GM21529 (cell line): ENCODE data around the gene SGSH.
"Not testable (repeated sequence)": the region's sequence is repeated elsewhere in the genome, so short reads cannot be mapped to it uniquely, and the experiment has no call there.

Experiments used
- ATAC-seq: cut with Tn5 transposase; IDR thresholded peaks from one replicate; pipeline ENCODE4 v1.9.1; 2021; ENCODE audit not compliant: unreplicated experiment

The SGSH gene

DNA sequence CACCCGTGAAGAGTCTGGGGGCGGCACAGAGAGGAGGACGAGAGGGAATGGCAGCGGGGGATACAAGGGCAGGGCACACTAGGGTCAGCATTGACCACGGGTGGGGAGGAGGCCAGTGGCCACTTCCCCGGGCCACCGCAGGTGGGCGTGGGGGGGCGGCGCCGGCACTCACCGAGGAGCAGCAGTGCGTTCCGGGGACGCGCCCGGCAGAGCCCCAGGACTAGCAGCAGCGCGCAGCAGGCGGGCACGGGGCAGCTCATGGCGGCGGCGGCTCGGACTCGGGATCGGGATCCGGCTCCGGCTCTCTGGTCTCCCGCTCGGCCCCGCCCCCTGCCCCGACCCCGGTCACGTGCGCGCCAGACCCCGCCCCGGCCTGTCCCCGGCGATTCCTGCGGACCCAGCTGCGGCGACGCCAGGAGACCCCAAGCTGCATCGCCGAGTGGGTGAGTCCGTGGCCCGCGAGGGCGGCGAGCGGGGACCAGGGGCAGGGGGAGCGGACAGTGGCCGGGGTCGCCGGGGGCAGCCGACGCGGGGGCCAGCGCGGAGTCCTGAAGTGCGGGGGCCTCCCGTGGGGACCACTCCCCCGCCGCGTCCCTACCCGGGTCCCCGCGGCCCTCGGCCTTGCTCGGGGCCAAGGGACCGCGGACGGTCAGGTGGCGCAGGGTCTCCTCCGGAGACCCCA, at the start of gene SGSH, which contains the start of gene SLC26A11:
Gene SGSH, minus strand, starts transcription at position 280 of the 682 bp plus-strand sequence. Its CDS starts 20 bp downstream, at position 260.
Gene SLC26A11, plus strand, starts transcription at position 374 of the 682 bp plus-strand sequence. CDS start 1,134 bp downstream, outside the sequence.
- ATAC-seq = peak; percentile 34

DNA sequence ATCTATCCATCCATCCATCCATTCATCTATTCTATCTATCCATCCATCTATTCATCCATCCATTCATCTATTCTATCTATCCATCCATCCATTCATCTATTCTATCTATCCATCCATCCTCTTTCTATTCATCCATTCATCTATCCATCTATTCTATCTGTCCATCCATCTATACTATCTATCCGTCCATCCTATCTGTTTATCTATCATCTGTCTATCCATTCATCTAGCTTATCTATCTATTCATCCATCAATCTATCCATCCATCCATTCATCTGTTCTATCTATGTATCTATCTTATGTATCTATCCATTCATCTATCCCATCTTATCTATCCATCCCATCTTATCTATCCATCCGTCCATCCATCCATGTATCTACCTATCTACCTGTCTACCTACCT, 49.3 kb upstream of the SGSH start:
- no peak for ATAC-seq

DNA sequence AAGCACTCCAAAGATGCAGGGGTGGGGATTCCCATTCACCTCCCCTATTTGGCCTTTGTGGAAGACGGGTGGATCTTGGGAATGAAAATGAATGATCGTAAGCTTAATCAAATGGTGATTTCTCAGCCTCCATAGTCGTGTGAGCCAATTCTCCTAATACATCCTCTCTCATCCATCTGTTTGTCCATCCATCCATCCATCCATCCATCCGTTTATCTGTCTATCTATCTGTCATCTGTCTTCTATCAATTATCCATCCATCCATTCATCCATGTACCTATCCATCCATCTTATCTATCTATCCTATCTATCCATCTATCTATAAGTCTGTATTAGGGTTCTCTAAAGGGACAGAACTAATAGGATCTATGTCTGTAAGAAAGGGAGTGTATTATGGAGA, 48.3 kb upstream of the SGSH start:
- ATAC-seq = no peak

DNA sequence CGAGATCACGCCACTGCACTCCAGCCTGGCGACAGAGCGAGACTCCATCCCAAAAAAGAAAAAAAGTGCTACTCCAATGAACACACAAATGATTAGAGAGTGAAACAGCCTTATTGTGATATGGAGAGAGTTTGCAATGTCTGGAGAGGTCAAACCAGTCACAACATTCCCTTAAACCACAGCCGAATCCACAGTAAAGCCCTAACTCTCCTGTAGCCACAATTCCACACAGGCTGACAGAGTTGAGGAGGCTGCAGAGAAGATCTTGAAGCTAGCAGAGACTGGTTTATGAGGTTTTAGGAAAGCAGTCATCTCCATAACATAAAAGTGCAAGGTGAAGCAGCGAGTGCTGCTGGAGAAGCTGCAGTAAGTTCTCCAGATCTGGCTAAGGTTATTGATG, 47.3 kb upstream of the SGSH start:
- no peak for ATAC-seq

DNA sequence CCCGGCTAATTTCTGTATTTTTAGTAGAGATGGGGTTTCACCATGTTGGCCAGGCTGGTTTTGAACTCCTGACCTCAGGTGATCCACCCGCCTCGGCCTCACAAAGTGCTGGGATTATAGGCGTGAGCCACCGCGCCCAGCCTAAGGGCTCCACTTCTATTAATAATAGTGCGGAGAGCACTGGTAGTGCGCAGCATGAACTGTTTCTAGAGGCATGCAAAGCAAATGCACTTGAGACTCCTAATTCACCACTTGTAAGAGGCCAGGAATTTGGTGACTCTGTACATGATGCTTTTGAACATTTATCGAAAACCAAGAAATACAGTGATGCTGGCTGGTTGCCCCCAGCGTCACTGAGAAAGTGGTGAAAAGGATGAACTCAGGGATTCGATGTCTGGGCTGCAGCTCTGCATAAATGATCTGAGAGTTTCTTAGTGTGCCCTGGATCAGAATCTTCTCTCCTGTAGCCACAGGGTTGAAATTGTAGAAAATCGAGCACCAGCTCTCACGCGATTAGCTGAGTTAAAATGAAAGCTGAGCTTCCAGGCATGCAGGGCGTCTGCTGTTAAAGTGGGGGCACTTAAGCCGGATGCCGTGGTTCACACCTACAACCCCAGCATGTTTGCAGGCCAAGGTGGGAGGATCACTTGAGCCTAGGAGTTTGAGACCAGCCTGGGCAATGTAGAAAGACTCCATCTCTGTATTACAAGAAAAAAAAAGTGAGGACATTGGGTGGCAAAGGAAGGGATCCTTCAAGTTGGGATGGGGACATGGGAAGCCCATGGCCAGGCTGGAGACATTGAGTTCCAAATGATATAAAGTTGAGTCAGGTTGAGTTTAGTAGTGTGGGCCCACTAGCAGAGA, 45.3 kb upstream of the SGSH start:
- no peak for ATAC-seq

DNA sequence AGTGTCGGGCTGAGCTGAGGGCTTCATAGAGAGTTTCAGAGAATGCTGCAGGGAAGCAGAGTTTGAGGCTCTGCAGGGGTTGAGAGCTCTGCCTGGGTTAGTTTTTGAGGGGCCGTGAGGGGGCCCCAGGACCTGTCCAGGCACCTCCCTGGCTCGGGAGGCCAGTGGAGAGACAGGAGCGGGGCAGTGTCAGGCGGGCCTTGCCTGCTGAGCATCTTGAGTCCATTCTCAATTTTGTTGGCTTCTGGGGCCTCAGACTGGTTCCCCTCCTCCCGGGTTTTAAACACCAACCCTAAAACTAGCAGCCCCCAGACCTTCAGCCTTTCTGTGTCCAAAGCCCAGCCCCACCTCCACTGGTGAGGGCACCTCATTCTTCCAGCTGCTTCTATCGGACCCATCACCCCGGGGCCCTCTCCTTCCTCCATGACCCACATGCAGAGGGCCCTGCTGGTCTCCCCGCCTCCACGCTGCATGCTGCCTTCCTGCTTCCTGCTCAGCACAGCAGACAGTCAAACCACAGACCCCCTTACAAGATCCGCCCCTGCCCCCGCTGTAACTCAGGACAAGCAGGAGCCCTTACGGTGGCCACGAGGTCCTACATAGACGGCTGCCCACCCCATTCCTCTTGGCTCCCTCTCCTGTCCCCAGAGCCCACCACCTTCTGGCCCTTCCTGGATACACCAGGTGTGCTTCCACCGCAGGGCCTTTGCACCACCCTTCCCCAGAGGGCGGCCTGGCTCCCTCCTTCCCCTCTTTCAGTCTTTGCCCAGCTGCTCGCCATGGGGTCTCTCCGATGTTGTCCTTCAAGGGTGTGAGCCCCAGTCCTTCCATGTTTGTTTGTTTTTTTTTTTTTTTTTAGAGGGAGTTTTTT, 44.3 kb upstream of the SGSH start:
- no peak for ATAC-seq

DNA sequence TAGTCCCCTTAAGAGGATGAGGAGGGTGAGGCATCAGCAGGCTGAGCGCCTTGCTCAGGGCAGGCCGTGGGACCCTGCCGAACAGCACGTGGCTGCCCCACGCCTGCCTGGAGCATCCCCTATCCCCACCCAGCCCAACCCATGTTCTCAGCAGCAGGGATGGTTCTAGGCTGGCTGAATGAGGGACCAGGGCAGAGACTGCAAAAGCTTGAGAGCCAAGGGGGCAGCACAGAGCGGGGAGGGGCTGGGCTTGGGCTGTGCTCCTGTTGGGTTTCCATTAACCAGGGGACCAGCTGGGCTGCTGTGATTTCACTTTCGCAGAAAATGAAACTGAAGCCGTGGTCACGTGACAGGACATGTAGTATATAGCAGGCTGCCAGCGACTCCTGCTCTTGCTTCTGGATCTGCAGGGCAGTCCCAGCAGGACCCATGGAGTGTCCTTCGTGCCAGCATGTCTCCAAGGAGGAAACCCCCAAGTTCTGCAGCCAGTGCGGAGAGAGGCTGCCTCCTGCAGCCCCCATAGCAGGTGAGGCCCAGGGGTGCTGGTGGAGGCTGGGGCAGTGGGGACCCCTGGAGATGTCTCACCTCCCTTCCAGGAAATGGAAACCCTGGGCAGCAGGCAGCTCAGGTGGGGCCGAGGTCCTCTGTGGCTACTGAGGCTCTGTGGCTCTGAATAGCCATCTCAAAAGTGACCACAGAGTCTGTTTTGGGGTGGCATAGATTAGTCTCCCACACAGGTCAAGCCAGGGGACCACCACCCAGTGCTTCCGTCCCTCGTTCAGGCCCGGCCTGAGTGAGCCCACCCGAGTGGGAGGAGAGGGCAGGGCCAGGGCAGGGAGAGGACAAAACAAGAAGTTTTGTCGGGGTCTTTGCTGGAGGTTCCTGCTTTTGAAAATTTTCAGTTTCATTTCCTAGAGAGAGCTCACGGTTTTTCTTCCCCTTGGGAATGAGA, 43.4 kb upstream of the SGSH start:
- ATAC-seq = peak; percentile 42

DNA sequence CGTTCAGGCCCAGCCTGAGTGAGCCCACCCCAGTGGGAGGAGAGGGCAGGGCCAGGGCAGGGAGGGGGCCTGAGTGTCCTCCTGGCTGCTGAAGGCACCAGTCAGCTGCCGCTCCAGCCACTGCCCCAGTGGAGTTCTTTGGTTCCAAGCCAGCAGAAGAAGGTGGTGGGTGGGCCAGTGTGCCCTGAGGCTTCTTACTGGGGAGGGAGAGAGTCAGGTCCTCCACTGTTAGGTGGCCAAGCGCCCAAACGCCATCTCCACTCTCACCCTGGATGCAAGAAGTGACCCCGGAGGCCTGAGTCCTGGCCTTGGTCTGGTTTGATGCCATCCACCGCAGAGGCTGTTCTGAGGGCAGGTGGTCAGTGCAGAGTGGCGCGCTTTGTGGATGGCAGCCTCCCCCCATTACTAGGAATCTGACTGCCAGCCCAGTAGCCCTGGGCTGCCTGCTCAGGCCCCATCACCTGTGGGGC, 42.7 kb upstream of the SGSH start:
- ATAC-seq = no peak

DNA sequence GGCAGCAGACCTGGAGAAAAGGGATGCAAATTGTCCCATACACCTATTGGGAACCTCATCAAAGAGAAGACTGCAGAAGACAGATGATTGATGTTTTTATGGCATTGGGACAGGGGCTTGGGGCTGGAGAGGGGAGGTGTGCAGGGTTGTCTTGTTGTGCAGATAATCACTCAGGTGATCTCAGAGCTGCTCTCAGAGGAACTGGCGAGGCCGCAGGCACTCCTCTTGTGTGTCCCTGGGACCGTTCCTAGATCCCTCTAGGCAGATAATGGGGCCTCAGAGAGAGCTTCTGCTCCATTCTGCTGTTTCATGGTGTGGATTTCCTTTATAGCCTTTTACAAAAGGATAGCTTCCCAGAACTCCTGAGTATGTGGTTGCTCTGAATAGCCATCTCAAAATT, 42.2 kb upstream of the SGSH start:
- ATAC-seq = no peak

DNA sequence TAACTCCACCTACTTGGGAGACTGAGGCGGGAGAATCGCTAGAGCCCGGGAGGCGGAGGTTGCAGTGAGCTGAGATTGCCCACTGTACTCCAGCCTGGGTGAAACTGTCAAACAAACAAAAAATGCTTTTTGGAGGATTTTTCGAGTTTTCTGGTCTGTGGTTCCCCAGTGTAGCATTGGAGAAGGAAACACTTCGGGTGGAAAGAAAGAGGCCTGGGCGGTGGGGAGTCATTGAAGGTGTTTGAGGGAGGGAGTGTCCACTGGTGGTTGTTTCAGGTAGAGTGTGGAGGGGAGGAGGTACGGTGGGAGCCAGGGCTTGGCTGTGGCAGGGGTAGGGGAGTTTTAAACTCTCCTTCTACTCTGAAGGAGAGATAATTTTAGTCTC, 41.8 kb upstream of the SGSH start:
- no peak for ATAC-seq

DNA sequence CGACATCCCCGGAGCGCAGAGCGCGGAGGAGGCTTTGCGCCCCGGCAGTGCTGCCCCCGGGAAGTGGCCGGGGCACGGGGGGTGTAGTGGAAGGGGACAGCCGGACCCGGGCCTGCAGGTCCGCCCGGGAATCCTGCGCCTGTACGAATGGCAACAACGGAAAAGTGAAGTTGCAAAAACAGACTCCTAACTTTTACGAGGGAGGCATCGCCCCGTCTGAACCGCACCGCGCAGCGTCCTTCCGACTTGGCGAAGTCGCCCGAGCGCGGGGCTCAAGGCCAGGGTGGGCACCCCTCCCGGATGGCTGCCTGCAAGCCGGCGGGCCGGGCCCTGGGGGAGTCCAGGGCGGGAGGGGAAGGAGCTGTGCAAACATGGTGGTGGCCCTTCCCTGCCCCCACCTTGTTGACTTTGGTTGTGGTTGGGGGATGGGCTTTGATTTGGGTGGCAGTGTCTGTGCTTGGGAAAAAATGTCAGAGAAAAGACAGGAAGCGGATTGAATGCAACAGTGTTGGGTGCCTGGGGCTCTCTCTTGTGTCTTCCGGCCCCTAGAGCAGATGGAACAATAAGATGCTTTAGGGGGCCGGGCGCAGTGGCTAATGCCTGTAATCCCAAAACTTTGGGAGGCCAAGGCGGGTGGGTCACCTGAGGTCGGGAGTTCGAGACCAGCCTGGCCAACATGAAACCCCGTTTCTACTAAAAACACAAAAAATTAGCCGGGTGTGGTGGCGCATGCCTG, 41.2 kb upstream of the SGSH start:
- no peak for ATAC-seq

DNA sequence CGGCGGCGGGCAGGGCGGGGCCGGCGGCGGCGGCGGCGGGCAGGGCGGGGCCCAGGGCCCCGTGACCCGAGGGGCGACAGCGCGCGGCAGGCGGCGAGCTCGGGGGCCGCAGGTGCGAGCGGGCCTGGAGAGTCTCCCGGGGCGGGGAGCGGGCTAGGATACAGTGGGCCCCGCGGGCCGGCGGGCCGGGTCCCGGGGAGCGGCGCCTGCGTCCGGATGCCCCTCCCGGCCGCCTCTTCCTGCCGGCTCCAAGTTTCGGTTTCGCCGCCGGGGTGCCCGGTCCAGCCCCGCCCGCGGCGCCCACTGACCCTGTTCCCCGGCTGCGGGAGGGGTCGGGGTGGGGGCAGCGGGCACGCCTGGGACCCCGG, 40.6 kb upstream of the SGSH start, which contains the start of gene RNF213:
Gene RNF213, plus strand, starts transcription at position 62 of the 368 bp plus-strand sequence. CDS start 2,830 bp downstream, outside the sequence.
- no peak for ATAC-seq

DNA sequence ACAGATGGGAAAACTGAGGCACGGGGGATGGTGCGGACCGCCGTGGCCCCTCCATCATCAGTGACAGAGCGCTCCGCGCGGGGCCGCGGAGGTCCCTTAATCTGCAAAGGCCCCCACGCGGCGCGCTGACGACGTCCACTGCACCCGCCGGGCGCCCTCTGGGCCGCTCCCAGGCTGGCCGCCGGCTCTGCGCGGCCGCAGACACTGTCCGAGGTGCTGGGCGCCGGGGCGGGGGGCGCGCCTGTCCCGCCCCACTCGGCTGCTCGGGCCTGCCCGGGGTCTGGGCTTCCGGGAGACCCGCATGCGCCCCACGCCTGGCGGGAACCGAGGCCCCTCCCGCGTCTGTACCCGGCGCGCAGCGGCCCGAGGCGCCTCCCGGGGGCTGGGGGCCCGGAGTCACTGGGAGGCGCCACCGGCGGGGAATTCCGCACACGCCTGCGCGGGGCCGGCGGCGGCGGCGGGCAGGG, 40.0 kb upstream of the SGSH start:
- ATAC-seq = no peak

DNA sequence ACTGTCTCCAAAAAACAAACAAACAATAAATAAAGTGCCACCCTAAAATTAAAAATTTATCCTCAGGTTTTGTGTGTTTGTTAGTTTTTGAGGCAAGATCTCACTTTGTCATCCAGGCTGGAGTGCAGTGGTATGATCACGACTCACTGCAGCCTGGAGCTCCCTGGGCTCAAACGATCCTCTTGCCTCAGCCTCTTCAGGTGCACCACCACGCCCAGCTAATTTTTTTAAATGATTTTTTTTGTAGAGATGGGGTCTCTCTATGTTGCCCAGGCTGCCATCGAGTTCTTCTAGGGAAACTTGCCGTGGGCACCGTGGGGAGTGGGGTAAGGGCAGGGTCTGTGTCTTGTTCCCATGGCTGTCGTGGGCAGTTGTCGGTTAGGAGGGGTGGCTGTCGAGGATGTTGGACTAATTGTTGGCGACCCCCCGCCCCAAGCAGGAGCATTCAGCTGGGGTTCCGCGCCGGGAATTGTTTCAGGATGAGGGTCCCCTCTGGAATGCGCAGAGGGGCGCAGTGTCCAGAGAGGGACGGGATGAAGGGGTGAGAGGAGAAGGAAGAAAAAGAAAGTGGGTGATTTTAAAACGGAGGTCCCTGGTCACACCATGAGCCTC, 39.4 kb upstream of the SGSH start:
- ATAC-seq = no peak

DNA sequence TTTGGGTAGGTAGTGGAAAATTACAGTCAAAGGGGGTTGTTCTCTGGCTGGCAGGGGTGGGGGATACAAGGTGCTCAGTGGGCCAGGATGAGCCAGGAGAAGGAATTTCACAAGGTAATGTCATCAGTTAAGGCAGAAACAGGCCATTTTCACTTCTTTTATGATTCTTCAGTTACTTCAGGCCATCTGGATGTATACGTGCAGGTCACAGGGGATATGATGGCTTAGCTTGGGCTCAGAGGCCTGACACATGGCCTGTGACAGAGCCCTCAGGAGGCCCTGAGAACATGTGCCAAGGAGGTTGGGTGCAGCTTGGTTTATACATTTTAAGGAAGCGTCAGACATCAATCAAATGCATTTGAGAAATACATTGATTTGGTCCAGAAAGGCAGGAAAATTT, 38.2 kb upstream of the SGSH start:
- not testable (repeated sequence) for ATAC-seq

DNA sequence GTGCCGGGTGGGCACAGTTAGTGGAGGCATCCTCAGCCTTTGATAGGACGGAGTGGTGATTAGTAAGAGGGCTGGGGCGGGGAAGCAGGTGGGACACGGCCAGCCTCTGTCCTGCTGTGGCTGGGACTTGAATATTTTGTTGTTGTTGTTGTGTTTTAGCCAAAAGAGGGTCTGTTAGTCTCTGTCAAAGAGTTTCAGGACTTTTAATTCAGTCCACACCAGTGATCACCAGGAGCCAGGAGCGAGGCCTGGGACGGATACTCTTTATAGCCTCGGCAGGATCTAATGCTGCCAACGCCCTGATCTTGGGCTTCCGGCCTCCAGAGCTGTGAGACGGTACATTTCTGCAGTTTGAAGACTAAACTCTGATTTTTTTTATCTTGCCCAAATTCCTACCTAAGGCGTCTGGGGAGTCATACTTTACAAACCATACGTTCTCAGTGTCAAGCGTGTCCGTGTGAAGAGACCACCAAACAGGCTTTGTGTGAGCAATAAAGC, 37.6 kb upstream of the SGSH start:
- no peak for ATAC-seq

DNA sequence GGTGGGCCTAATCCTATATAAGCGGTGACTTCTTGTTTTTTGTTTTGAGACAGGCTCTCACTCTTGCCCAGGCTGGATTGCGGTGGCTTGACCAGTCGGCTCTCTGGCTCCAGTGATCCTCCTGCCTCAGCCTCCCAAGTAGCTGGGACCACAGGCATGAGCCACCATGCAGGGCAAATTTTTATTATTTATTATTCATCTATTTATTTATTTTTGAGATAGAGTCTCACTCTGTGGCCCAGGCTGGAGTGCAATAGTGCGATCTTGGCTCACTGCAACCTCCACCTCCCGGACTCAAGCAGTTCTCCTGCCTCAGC, 35.9 kb upstream of the SGSH start:
- ATAC-seq = no peak

DNA sequence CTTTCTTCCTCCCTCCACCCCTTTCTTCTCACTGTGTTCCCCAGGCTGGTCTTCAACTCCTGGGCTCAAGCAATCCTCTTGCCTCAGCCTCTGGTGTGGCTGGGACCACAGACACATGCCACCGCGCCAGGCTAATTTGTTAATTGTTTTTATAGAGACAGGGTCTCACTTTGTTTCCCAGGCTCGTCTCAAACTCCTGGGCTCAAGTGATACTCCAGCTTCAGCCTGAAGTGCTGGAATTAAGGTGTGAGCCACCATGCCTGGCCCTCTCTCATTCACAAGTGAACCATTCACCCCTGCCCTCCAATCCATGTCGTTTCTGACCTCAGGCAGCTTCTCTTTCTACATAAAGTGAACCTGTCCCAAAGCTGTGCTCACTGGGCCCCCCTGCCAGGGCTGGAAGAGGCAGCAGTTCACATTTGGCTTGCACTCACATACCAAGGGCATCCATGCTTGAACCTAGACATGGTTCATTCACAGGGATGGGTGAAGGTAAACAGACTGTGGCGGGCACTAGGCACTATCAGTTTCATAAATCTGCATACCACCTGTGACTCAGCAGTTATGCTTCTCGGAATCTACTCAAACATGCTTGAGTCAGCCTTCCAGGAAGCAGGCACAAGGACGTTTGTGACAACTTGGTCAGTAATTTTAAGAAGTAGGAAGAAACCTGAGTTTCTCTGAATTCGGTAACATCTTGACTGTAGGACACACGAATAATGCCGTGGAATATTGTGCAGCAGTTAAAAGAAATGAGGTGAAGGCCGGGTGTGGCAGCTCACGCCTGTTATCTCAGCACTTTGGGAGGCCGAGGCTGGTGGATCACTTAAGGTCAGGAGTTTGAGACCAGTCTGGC, 34.5 kb upstream of the SGSH start:
- ATAC-seq = no peak
